GM10847 (cell line): ENCODE measurements around the gene HS6ST2.

ENCODE experiments used
- POLR2A ChIP-seq: IDR thresholded peaks from 2 replicates; pipeline ENCODE4 v1.6.1; 2011; ENCODE audit not compliant: insufficient read length; ENCODE audit errors: extremely low read depth

Gene HS6ST2

DNA sequence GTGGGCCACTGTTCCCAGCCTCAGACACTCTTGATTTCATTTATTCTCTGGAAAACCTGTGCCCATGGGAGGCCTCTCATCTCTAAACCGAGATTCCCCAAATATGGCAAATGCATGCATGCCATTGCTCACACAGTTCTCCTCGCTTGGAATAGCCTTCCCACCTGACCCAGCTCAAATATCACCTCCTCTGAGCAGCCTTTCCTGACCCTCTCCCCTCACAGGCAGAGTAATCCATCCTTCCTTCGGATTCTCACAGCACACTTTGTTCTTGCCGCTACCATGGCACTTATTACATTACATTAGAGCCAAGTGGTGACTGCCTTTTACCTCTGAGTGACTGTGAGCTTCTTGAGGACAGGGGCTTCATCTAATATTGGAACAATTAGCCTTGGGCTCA lies 209.5 kb downstream of the HS6ST2 start:
- no peak for TF ChIP-seq POLR2A

DNA sequence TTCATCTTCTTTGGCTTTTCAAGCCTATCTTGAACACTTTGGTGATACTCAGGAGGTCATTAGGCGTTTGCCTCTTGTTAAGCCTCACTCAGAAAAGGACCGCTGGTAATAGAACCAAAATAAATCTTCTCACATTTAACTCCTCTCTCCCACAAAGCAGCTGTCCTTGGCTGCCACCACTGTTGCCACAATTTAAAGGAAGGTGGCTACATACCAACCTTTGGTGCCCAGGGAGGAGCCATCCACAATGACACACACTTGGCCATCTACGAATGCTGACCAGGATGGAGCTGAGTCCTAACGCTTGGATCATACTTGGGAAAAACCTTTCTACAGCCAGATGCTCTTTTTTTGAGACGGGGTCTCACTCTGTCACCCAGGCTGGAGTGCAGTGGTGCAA lies 210.2 kb downstream of the HS6ST2 start:
- TF ChIP-seq POLR2A: no peak

DNA sequence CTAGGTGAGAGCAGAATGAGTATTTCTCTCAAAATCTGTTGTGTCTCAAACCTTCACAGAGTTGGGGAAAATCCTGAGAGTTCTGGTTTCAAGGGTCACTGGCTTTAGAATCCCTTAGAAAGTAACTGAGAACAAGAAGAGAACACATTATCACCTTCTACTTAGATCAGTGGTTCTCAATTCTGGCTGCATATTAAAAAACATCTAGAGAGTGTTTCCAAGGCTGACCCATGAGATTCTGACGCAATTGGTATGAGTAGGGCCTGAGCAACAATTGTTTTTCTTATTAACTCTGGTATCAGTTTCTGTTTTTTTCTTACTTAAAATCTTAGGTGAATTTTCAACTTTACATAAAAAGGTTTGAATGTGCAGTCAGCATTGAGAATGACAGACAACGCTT lies 212.8 kb downstream of the HS6ST2 start:
- TF ChIP-seq POLR2A: no peak

DNA sequence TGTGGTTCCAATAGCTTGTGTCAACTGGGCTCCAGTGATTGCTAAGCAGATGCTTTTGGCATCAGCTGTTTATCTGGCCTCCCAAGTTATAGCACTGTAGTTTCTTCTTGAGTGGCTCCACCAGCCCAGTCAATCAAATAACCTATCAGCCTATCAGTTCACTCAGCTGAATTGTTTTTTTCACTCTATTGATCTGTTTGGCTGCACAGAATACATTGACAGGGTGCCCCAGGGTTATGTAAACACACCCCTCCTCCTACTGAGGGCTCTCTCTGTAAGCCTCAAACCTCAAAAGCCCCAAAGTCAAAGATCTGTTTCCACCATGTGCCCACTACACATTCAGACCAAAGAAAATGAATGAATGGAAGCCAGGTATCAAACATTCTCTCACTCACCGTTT lies 214.0 kb downstream of the HS6ST2 start:
- TF ChIP-seq POLR2A: no peak

DNA sequence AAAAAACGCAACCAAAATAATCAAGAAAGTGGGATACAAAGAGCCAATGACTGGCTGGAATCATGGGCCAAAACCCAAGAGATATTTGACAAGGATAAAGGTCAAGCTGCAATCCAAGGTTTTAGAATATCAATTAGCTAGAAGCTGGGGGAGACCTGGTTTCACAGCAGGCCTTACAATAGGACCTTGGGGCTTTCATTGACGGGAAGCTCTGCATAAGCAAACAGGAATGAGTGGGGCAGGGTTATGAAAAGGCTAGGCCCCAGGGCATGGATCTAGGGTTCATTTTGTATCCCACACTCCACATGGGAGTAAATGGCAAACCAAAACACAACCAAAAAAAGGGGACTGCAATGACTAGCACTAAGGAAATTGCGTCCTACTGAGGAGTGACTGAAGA lies 215.3 kb downstream of the HS6ST2 start:
- no peak for TF ChIP-seq POLR2A

DNA sequence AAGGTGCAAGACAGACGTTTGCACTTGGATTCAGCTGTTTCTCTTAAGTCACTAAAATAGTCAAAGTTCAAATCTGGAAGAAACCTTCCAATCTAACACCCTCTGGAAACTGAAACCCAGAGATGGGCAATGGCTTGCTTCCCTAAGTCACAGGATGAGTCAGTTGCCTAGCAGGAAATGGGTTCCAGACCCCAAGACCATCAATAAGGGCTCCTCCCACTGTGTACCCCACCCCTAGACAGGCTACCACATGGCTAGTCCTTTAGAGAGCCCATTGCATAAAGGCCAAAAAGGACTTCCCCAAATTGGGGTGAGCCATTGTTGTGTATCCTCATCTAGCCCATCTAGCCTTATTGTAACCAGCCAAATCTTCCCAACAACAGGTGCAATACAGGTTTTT lies 216.2 kb downstream of the HS6ST2 start:
- TF ChIP-seq POLR2A: no peak

DNA sequence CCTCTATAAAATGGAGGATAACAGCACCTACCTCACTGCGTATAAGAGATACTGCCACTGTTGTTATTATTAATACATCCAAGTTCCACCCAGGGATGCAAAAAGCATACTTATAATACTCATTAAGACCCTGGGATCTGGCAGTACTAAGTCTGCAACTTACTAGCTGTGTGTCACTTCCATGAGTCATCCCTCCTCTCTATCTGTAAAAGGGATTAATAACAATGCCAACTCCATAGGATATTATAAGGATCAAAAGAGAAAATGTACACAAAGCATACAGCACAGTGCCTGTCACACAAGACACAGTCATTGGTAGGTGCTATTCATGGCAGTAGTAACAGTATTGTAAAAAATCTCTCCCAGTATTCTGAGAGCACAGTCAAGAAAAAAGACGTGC lies 216.7 kb downstream of the HS6ST2 start:
- TF ChIP-seq POLR2A: no peak

DNA sequence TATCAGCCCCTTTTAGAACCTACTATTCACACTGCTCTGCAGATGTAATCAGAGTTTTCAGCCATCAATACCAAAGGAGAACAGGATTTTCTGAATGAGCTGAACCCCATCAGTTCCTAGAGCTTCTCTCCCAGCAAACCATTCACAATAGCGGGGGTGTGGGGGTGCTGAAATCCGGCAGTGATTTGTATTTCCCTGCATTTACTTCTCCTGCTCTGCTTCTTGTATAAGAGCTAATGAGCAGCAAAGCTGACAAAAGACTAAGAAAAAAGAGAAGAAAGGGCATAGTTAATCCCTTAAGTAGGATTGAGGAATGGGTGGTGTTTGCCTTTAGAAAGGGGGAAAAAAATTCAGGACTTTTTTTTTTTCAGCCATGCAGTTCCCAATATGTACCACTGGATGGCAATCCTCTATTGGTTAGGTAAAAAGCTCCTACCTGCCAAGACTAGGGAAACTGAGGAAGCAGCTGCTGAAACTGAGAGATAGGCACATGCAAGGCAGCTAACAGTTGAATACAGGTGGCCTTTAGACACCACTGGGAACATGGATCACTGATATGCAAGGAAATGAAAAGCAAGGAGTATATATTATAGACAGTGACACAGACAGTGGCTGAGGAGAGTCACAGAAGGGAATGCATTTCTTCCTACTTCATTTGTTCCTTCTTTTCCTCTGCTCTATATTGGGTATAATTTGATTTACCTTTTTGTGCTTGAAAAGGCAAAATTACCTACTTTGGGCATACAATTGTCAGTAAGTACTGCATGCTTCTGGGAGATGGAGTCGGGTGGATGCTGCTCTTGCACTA lies 217.9 kb downstream of the HS6ST2 start:
- TF ChIP-seq POLR2A: no peak

DNA sequence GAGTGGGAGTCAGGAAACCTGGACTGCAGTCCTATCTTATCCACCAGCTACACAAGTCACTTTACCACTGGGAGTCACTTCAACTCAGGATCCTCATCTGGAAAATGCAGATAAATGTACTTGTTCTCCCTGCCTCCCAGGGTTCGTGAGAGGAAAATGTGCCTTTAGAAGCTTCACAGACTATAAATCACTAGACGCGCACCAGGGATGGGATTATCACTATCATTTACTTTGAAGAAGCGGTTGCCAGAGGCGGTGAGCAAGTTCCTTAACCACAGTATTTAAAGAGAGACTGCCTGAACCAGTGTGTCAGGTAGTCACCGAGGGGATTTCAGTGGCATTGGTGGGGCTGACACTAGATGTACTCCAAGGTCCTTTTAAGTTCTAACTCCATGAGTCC lies 219.5 kb downstream of the HS6ST2 start:
- TF ChIP-seq POLR2A: no peak

DNA sequence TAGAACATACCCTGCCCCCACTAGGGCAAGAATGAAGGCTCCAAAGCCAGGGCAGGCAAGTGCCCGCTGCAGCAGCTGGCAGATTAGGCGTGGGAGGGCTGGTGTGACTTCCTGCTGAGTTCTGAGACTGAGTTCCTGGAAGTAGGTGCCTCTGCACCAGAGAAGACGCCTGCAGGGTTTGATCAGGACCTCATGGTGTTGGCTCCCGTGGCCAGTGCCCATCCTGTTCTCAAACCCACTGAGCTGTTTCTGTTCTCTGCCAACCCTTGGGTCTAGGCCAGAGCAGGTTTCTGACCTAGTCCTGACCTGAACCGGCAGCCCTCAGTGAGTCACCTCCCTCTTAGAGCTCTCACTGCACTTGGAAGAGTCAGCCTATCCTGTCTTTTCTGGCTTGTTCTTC lies 220.7 kb downstream of the HS6ST2 start:
- no peak for TF ChIP-seq POLR2A

DNA sequence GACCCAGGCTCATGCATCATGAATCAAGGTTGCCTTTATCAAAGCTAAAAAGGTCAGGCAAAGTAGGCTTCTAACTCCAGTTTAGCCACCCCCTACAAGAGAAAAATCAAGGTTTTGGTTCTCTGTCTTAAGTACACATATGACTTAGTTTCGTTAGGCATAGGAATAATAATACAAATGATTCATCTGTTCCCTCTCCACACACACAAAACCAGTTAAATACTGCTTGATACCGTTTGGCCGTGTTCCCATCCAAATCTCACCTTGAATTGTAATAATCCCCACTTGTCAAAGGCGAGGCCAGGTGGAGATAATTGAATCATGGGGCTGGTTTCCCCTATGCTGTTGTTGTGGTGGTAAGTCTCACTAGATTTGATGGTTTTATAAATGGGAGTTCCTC lies 226.2 kb downstream of the HS6ST2 start:
- no peak for TF ChIP-seq POLR2A

DNA sequence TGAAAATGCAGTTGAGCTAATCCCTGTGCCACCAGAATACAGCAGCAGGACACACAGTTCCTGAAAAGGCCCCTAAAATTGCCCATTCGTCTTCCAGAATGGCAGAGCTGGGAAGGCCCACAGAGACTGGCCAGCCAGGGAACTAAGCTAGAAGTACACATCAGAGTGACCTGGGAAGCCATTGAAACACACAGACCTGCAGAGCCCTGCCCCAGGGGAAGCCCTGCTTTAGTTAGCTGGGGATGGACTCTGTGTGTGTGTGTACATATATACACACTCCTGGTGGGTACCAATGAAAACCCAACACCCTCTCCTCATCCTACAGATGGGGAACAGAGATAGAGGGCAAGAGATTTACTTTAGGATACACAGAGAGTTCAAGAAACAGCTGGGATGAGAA lies 227.7 kb downstream of the HS6ST2 start:
- TF ChIP-seq POLR2A: no peak

DNA sequence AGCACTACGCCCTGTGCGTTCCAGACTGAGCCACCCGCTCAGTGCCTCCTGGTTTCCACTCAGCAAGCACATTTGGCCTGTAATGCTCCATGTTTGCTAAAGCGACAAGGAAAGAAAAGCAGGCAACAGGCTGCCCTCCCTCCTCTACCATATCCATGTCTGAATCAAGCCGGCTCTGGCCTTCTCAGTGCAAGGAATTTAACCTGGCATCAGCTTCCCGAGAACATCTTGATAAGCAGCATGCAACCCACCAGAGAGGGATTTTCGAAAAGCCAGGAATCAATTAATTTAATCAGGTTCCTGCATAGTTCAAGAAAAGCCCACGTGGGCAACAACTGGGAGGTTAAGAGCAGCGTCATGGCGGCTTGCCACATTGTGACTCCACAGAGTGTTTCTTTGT lies 228.2 kb downstream of the HS6ST2 start:
- no peak for TF ChIP-seq POLR2A

DNA sequence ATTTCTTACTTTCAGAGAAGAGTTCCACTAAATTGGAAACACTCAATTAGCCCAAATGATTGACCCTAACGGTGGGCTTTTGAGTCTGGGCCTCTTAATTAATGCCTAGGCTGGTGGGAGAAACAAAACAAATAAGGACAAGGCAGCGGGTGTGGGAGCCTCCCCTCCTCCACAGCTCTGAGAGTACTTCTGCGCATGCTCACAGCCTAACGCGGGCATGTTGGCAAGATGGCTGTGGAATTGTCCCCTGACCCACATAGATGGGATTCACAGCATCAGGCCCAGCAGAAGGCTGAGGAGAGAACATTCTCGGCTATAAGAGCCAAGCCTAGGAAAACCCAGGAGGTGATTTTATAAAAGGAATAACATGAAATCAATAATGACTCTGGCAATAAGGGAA lies 230.1 kb downstream of the HS6ST2 start:
- TF ChIP-seq POLR2A: no peak

DNA sequence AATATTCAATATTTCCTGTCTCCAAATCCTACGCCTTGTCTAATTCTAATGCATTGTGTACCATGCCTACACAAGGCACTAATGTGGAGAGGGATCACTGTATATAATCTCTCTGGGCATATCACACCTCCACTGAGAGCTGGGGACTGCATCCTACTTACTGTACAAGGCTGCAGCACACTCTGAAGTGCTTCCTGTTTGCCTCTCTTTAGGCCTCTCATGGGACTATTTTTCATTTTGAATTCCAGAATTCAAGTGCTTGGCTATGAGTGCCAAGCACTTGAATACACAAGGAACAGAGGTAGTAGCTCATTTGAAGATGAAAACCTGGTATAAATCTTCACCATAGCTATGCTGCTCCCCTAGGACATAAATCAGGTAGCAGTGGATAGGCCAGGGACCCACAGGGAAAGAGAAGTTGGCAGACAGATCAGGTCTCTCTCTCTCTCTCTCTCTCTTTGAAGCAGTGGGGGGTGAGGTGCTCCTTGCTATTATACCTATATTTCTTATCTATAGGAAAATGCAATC lies 239.9 kb downstream of the HS6ST2 start:
- no peak for TF ChIP-seq POLR2A

DNA sequence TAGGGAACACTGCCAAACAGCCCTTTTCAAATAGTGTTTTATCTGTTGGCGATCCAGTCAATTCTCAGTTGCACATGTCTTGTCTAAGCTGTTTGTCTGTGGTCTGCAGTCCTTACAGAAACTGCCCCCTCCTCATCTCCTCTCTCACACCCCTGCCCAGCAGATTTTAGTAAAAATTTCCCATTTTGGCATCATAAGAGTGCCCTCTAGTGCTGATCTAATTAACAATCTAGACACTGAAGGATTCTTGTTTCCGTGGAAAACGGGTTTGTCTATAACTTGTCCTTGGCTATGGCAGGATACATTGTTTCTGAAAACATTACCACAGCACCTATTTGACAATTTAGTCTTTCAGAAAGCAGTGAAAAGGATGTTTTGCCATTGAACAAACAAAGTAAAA lies 242.4 kb downstream of the HS6ST2 start:
- TF ChIP-seq POLR2A: no peak

DNA sequence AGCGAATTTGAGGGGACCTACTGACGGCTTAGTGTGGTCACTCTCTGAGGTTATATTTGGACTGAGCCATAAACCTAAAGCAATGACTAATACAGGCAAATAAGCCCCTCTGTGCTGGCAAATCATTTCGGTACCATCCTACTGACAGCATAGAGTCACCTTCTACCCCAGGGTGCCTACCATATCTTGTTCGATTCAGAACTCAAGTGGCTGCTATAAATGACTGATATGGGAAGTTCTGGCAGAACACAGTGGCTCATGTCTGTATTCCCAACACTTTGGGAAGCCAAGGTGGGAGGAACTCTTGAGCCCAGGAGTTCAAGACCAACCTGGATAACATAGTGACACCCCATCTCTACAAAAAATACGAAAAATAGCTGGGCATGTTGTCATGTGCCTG lies 243.5 kb downstream of the HS6ST2 start:
- TF ChIP-seq POLR2A: no peak

DNA sequence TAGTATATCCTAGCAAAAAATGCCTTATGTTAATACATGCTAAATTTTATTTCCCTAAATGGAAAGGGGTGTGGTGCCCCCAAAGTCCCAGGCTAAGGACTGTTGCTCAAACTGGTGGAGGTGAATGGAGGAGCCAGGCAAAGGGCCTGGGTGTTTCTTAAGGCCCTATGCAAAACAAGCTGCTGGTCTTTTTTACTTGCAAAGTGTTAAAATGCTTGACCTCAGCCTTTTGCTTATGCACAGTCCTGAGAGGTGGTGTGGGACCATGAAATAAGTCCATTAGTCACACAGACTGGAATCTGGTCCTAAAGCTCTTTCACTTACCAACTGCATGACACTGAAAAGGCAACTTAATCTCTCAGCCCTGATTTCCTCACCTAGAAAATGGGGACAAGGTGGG lies 246.1 kb downstream of the HS6ST2 start:
- TF ChIP-seq POLR2A: no peak

DNA sequence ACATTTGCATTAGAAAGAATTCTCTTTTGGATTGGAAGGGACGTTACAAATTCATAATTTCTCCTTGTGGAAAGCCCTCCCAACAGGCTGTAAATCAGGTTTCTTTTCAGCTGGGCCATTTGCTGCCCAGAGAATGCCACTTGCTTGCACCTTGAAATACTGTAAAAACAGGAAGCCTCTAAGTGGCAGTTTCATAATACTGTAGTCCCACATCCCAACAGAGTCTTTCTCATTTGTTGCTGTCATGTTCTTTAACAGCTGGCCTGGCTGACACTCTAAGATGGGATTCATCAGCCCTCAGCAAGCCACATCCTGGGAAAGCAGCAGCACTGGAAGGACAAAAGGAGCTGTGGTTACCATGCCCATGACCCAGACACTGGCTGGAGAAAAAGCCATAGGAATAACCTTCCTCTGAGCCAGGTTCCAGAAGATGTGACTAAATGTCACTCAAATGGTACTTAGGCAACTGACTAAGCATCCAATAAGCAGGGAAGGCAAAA lies 247.7 kb downstream of the HS6ST2 start:
- no peak for TF ChIP-seq POLR2A
